NCI-H2081 treated with DMSO at 0.1 percent for 48 hours (cell line): Measurements from ENCODE around the gene EFNA5.

ENCODE experiments used
- DNase-seq: peaks from one replicate; lab custom pipeline; 2025; lab: John Stamatoyannopoulos, UW

The EFNA5 gene

GRCh38 chr5:107672211-107673038 is 1.7 kb upstream of the EFNA5 start:
- DNase-seq, result peak; percentile 75

DNA sequence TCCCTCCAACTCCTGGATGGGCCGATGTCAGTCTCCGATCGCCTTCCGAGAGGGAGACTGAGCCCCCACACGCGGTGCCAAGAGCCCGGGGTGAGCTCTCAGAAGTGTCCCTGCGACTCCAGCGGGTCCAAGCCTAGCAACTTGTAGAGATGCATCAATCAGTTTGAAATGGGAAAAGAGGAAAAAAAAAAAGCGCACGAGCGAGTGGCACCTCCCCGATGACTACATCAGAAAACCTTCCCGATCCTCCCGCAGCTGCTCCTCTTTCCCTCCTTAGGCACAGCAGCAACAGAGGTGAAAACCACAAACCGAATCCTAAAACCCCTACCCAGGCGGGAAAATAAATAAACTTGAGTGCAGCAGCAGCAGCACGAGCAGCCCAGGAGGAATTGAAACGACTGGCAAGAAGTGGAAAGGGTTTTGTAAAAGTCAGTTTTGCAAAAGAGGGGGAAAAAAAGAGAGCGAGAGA is 1.0 kb upstream of the EFNA5 start:
- DNase-seq, result no peak

- no peak for DNase-seq
Observed at GRCh38 chr5:107670087-107670931, 428 bp downstream of the EFNA5 start.

DNA sequence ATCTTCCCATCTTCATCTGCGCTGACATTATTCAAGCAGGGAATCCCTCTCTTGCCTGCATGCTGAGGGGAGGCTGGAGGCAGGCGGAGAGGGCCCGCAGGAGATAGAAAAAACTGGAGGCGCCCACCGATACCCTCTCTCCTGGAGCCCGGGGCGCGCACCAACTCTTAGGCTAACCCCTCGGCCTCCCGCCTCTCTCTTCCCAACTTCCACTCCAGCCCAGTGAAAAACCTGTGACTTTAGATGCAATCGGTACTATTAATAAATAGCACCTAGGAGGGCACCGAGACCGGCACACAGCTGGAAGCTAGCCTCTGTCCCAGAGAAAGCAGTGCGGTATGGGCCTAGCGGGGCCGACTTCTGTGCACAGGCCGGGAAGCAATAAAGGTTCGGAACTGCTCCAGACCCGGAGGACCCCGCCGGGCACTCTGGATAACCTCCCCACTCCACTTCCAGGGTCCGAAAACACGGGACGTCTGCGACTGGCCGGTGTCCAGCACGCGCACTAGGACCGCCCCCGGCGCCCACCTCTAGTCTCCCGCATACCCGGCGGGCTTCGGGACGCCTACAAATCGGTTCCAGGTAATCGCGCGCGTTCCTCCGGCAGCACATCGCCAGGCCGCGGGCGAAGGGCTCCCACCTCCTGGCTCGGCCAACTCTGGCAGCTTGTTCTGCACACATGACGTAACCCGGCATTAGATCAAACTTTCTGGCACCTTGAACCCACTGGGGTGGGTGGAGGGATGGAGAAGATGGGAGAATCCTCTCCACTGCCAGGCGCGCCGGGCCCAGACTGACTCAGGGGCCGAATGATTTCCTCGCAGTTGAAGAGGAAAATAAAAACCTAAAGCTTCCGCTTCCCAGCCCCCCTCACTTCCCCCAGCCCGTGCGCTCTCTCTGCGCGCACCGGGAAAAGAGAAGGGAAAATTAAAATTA is 1.4 kb downstream of the EFNA5 start:
- no peak for DNase-seq

- no peak for DNase-seq
Observed at GRCh38 chr5:107668154-107669095, 2.3 kb downstream of the EFNA5 start.

DNA sequence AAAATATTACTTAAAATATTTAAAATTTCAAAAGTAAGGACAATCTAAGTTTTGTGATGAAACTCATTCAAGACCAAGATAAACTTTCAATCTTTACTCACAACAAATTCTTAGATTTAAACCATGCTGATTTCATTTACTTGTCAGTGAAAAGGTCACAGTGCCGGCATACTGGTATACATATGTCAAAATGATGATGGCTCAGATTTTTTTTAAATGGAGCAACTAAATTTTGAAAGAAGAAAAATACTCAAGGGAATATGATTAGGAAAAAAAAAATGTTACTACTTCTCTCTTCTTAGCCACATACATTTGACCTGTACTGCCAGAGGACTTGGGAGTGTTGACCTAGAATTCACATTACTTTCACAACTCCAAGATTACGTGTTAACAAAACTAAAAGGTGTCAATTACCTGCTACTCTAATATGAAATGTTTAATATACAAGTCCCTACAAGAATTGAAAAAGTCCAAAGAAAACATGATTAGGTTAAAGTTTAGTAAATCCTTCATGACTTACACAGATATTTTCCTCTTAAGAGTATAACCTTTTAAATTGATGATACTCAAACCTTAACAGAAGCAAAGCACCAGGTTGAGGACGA is 4.6 kb downstream of the EFNA5 start:
- DNase-seq, result no peak

GRCh38 chr5:107665036-107665570 is 5.6 kb downstream of the EFNA5 start:
- no peak for DNase-seq

DNA sequence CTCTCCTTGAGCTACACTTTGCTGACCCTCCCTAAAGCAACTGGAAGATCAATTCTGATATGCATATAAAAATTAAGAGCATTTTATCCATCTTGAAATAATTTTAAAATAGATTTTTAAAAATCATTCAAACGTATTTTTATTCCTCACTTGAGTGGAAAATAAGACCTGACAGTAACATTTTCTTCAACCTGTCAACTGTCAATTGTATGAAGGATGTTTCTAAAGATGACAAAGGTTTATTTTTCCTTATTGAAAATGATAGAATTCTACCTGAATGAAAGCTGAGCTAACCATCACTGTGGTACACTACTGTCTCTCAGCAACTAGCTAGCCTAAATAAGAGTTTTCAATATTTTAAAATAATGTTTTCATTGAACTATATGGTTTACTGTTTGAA is 7.0 kb downstream of the EFNA5 start:
- no peak for DNase-seq

DNA sequence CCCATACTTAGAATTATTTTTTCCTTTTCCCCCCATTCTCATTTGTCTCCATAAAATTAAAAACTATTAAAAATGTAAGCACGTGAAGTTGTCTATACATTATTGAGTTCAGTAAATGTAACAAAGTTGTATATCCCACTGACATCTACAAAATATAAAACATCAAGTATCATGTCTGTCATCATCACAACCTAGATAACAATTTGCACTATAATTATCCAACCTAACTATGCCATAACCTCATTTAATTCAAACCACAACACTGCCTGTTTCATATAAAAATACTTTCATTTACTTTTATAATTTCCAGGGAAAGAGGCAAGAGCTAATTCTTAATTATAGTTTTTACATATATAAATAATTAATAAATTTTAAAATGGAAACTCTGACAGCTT is 9.1 kb downstream of the EFNA5 start:
- no peak for DNase-seq

DNA sequence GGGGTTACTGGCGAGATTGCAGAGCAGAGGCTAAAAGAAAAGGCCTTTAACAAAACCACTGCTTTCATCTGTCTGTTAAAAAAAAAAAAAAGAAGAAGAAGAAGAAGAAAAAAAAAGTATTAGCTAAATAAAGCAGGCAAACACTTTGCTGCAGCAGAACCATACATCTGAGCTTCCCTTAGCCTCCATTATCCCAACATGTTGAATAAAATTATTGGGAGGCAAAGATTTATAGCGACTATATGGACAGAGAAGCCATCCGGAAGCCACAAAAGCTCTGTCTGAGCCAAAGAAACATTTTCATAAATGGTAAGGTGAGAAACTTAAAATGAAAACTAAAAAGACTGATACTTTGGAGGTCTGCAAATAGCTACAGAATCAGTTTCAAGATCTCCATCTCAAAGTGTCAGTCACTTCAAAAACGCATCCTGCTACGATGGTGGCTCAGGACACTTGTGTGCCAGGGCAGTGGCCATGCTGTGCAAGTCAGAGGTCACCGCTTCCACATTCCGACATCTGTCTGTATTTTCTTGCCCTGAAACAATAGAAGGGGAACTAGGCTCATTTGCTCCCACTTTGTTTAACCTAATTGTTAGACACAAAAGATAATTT is 9.6 kb downstream of the EFNA5 start:
- DNase-seq, result no peak

DNA sequence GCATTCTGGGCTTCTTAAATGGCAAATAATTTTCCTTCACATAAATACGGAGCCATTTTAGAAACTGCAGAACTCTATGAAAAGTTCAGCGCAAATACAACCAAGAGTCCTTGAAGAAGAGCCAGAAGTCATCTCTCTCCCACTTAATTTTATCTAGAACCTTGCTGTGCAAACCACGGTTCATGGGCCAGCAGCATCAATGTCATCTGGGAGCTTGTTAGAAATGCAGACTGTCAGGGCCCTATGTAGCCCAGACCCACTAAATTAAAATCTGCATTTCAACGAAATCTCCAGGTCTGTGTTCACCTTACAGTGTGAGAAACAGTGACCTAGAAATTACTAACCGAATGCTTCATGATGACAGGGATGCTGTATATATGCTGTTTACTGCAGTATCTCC is 12.2 kb downstream of the EFNA5 start:
- no peak for DNase-seq

- DNase-seq, result no peak
Observed at GRCh38 chr5:107655831-107656230, 14.9 kb downstream of the EFNA5 start.

- no peak for DNase-seq
Observed at GRCh38 chr5:107654827-107655226, 15.9 kb downstream of the EFNA5 start.

DNA sequence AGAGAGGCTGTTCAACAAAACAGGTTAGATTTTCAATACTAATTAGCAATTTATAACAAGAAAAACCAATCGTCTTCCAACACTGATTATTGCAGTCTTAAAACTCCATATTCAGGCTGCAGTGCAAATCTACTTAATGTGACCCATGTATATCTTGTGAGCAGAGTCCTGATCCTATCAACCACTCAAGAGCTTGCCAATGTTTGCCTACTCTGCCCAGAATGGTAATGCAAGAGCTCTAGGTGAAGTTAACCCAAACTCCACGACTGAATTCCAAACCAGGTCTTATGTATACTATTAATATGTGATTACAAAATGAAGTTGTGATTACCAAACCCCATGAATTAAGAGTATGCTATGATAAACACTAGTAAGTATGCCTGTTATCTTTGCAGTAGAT is 17.1 kb downstream of the EFNA5 start:
- DNase-seq, result no peak

GRCh38 chr5:107652839-107653607 is 17.7 kb downstream of the EFNA5 start:
- no peak for DNase-seq

- DNase-seq, result no peak
Observed at GRCh38 chr5:107652408-107652807, 18.3 kb downstream of the EFNA5 start.

- DNase-seq, result no peak
Observed at GRCh38 chr5:107651325-107651724, 19.4 kb downstream of the EFNA5 start.

DNA sequence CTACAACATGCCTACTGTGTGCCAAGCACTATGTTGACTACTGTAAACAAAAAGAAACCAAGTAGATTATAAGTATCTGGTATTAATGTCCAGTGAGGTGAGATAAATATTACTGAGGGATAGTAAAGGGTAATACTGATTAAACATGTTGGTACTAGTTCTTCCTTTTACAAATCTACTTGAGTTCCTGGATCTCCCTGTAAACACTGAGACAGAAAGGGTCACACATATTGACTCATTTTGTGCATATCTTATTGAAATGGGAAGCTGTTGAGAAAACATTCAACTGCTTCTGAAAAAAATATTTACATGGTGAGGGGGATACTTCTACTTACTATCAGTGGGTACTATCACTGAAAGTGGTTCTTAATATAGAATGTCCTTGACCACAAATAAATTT is 24.3 kb downstream of the EFNA5 start:
- no peak for DNase-seq

- no peak for DNase-seq
Observed at GRCh38 chr5:107640568-107640967, 30.2 kb downstream of the EFNA5 start.
